Activated CD8-positive, alpha-beta memory T cell treated with anti-CD3 and anti-CD28 coated beads for 48 hours (primary cell): ENCODE measurements around the gene RARS2.
A peak's percentile ranks its signal among the peaks of the same experiment; 100 is the strongest.
"Not testable (repeated sequence)": the region's sequence is repeated elsewhere in the genome, so short reads cannot be mapped to it uniquely, and the experiment has no call there.

ENCODE experiments used
- DNase-seq, 3 experiments: peaks; one replicate each; pipeline ENCODE4 v3.0.0-alpha.2; 2020; ENCODE audit warnings: low read depth in 2 of 3, low spot score in 2 of 3

The RARS2 gene, protein sequence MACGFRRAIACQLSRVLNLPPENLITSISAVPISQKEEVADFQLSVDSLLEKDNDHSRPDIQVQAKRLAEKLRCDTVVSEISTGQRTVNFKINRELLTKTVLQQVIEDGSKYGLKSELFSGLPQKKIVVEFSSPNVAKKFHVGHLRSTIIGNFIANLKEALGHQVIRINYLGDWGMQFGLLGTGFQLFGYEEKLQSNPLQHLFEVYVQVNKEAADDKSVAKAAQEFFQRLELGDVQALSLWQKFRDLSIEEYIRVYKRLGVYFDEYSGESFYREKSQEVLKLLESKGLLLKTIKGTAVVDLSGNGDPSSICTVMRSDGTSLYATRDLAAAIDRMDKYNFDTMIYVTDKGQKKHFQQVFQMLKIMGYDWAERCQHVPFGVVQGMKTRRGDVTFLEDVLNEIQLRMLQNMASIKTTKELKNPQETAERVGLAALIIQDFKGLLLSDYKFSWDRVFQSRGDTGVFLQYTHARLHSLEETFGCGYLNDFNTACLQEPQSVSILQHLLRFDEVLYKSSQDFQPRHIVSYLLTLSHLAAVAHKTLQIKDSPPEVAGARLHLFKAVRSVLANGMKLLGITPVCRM

GRCh38 chr6:87589693-87590416, at the start of gene RARS2, which contains the start of gene ORC3:
RARS2 (minus strand) TSS chr6:87589987; CDS start chr6:87589957, 30 bp downstream.
ORC3 (plus strand) TSS chr6:87590135; CDS start chr6:87590169, 34 bp downstream.
- peak; percentile 84 to 90 (median 88) for DNase-seq

DNA sequence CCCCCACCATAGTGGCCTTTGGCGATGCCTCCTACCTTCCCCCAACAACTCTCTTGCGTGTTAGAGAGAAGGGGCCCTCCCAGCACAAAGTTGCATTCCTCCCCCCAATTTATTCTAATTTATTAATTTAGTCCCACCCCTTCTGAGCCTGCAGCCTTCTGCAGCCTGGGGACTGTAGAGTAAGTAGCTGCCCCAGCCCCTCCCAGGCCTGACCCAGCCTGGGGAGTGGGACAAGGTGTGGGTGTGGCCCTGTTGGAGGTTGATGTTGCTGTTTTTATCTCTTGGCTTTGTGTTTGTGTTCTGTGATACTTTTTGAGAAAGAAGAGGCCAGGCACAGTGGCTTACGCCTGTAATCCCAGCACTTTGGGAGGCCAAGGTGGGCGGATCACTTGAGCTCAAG, 49.6 kb upstream of the RARS2 start:
- no peak for DNase-seq

DNA sequence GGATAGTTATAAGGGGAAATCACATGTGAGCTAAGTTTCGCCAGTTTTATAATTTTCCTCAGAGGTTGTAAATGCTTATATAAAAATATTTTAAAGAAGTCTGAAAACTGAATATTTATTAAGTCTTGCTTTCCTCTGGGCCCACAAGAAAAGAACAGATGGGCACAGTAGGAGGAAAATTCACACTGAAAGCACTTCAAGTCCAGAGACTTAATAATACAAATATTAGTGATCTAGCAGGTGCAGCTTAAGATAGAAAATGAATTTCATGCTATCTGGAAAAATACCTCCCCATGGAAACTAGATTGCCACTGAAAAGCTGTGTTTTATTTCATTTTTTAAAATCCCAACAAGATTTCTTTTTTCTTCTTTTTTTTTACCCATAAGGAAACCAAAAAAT, 47.3 kb upstream of the RARS2 start:
- no peak for DNase-seq

GRCh38 chr6:87636315-87636714, 46.5 kb upstream of the RARS2 start:
- no peak for DNase-seq

DNA sequence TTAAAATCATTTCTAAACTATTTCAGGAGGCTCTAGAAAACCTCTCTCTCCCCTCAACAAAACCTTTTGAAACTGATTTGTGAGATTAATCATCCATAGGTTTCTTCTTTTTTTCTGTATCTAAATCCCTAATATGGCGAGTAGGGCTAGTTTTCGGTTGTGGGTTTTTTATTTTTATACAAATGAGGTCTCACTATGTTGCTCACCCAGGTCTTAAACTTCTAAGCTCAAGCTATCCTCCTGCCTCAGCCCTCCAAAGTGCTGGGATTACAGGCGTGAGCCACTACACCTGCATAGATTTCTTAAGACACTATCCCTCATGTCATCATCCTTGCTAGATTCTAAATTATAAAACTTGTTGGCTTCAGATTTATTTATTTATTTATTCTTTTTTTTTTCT, 44.1 kb upstream of the RARS2 start:
- DNase-seq: no peak

DNA sequence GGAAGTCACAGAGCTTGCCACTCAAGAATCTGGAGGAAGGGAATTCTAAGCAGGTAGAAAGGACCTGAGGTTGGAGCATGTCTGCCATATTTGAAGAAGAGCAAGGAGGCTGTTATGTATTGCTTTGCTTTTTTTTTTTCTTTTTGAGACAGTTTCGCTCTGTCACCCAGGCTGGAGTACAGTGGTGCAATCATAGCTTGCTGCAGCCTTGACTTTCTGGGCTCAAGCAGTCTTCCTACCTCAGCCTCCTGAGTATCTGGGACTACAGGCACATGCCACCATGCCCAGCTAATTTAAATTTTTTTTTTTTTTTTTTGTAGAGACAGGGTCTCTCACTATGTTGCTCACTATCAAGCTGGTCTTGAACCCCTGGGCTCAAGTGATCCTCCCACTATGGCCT, 41.0 kb upstream of the RARS2 start:
- no peak for DNase-seq

- DNase-seq: no peak
Measured at GRCh38 chr6:87628881-87629280, 39.1 kb upstream of the RARS2 start.

- no peak for DNase-seq
Measured at GRCh38 chr6:87628424-87628823, 38.6 kb upstream of the RARS2 start.

DNA sequence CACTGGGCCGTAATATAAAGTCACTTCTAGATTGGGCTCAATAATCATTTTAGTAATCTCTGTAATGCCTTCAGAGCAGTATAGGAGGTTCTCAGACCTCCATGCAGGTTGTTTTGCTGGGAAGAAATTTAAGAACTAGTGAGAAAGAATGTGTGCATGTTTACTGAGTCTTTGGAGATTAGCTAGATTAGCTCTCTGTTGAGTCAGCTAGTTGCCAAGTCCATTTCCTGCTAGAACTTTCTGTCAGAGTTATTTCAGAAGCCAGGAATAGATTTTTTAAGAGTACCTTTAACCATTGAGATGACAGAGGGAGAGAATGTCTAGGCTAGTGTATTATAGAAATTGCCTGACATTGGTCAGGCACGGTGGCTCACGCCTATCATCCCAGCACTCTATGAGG, 33.5 kb upstream of the RARS2 start:
- DNase-seq: no peak

GRCh38 chr6:87618531-87618930, 28.7 kb upstream of the RARS2 start:
- DNase-seq: no peak

DNA sequence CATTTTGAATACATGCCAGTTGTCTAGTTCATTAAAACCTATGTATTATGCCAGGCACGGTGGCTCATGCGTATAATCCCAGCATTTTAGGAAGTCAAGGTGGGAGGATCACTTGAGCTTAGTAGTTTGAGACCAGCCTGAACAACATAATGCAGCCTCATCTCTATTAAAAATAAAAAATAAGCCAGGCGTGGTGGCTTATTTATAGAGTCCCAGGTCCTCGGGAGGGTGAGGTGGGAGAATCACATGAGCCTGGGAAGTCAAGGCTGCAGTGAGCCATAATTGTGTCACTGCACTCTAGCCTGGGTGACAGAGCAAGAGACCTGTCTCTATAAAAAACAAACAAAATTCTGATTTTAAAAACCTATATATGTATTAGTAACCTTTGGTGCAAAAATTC, 27.6 kb upstream of the RARS2 start:
- DNase-seq: no peak

GRCh38 chr6:87613018-87613417, 23.2 kb upstream of the RARS2 start:
- DNase-seq: not testable (repeated sequence)

GRCh38 chr6:87608802-87609201, 19.0 kb upstream of the RARS2 start:
- no peak for DNase-seq

DNA sequence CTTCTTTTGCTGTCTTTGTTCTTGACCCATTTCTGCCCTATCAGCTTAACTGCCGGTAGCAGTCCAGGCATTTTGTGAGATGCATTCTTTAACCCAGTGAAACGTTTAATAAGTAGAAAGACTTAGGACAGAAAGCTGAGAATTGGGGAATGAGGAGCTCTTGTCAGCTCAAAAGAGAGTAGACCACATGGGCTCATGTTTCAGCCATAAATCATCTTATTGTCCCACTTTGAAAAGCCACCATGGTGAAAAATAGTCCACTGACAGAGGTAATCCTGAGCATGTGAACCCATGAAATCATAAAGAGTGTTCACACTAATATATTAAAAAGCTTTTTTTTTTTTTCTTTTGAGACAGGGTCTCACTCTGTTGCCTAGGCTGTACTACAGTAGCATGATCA, 16.4 kb upstream of the RARS2 start:
- DNase-seq: no peak

- DNase-seq: no peak
Measured at GRCh38 chr6:87600576-87600975, 10.8 kb upstream of the RARS2 start.

- DNase-seq: no peak
Measured at GRCh38 chr6:87590990-87591389, 1.2 kb upstream of the RARS2 start.

GRCh38 chr6:87590417-87590880, 662 bp upstream of the RARS2 start:
- DNase-seq: no peak

DNA sequence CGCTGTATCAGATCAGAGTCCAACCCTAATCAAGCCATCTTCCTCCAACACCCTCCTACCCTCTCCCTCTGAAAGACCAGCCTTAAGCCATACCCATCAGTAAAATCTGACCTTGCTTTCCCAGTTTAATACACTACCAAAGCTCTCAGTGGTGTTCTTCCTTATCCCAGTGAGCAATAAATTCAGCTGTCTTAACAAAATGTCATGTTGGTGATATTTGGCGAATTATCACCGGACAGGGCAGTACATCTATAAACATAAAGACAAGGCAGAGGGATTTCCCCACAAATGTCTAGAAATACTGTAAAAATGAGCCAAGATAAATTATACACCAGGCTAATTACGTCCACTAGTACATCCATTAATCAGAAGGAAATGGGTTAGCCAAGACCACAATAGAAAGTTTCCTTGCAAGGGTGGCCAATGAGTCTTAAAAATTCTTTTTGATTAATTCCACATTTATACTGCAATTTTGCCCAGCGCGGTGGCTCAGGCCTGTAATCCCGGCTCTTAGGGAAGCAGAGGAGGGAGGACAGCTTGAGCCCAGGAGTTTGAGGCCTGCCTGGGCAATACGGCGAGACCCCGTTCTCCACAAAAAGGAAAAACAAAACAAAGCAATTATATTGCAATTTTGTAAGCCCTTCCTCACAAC, 905 bp downstream of the RARS2 start:
- no peak for DNase-seq

- no peak for DNase-seq
Measured at GRCh38 chr6:87586371-87587077, 3.3 kb downstream of the RARS2 start.

DNA sequence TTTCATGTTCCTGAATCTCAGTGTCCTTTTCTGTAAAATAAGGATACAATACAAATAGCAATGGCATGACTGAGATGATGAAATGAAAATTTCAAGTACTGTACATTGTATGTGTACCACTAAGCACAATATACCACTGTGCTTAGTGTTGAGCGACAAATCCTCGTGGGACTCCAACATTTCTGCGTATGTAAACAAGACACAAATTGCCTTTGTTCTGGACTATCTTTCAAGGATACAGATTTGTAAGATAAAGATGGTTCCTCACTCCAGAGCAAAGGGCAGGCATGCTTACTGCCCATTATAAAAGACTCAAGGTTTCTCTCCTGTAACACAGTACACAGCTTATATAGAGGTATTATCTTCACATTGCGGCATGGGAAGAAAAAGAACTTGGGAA, 6.0 kb downstream of the RARS2 start:
- no peak for DNase-seq

GRCh38 chr6:87575423-87575822, 14.4 kb downstream of the RARS2 start:
- DNase-seq: no peak
